GM19397 (cell line): ENCODE measurements around the gene TSPEAR.
"Not testable (repeated sequence)": the region's sequence is repeated elsewhere in the genome, so short reads cannot be mapped to it uniquely, and the experiment has no call there.

Experiments used
- ATAC-seq: cut with Tn5 transposase; IDR thresholded peaks from one replicate; pipeline ENCODE4 v1.9.1; 2021; ENCODE audit warnings: mild to moderate bottlenecking, moderate library complexity; ENCODE audit not compliant: unreplicated experiment

TSPEAR gene

GRCh38 chr21:44686843-44687561 lies 24.4 kb downstream of the TSPEAR start:
- no peak for ATAC-seq

GRCh38 chr21:44686000-44686781 lies 25.2 kb downstream of the TSPEAR start:
- ATAC-seq, result no peak

GRCh38 chr21:44685050-44685449 lies 26.3 kb downstream of the TSPEAR start:
- ATAC-seq, result not testable (repeated sequence)

- no peak for ATAC-seq
Measured at GRCh38 chr21:44684483-44684882, 26.9 kb downstream of the TSPEAR start.

- no peak for ATAC-seq
Measured at GRCh38 chr21:44684077-44684476, 27.3 kb downstream of the TSPEAR start.

- ATAC-seq, result no peak
Measured at GRCh38 chr21:44682580-44683151, 28.7 kb downstream of the TSPEAR start.

- no peak for ATAC-seq
Measured at GRCh38 chr21:44681861-44682579, 29.4 kb downstream of the TSPEAR start, which contains the start of gene KRTAP12-1. TSS of gene KRTAP12-1 (minus strand) at chr21:44682163. CDS start at chr21:44682123, 40 bp downstream.

GRCh38 chr21:44681152-44681551 lies 30.2 kb downstream of the TSPEAR start:
- no peak for ATAC-seq

- no peak for ATAC-seq
Measured at GRCh38 chr21:44677881-44678280, 33.5 kb downstream of the TSPEAR start.

GRCh38 chr21:44671911-44672310 lies 39.5 kb downstream of the TSPEAR start:
- ATAC-seq, result no peak

GRCh38 chr21:44670642-44671432 lies 40.5 kb downstream of the TSPEAR start:
- no peak for ATAC-seq

- ATAC-seq, result no peak
Measured at GRCh38 chr21:44667612-44668011, 43.8 kb downstream of the TSPEAR start.

- ATAC-seq, result no peak
Measured at GRCh38 chr21:44666401-44667320, 44.7 kb downstream of the TSPEAR start, which contains the start of gene KRTAP12-2. TSS of gene KRTAP12-2 (minus strand) at chr21:44666927. CDS start at chr21:44666886, 41 bp downstream.

GRCh38 chr21:44664691-44665090 lies 46.7 kb downstream of the TSPEAR start:
- ATAC-seq, result no peak

GRCh38 chr21:44661567-44661966 lies 49.8 kb downstream of the TSPEAR start:
- not testable (repeated sequence) for ATAC-seq

GRCh38 chr21:44658913-44659595 lies 52.3 kb downstream of the TSPEAR start:
- no peak for ATAC-seq

GRCh38 chr21:44658541-44658910 lies 52.8 kb downstream of the TSPEAR start:
- ATAC-seq, result no peak

- ATAC-seq, result no peak
Measured at GRCh38 chr21:44657635-44658540, 53.5 kb downstream of the TSPEAR start, which contains the start of gene KRTAP12-3. TSS of gene KRTAP12-3 (plus strand) at chr21:44657932. CDS start at chr21:44657980, 48 bp downstream.
